NCI-H345 treated with DMSO at 0.1 percent for 48 hours (cell line): Measurements from ENCODE around the gene MRRF.
"Not testable (repeated sequence)": the region's sequence is repeated elsewhere in the genome, so short reads cannot be mapped to it uniquely, and the experiment has no call there.

ENCODE experiments used
- DNase-seq: peaks from one replicate; lab custom pipeline; 2025; ENCODE audit not compliant: unreplicated experiment; lab: John Stamatoyannopoulos, UW

MRRF gene

DNA sequence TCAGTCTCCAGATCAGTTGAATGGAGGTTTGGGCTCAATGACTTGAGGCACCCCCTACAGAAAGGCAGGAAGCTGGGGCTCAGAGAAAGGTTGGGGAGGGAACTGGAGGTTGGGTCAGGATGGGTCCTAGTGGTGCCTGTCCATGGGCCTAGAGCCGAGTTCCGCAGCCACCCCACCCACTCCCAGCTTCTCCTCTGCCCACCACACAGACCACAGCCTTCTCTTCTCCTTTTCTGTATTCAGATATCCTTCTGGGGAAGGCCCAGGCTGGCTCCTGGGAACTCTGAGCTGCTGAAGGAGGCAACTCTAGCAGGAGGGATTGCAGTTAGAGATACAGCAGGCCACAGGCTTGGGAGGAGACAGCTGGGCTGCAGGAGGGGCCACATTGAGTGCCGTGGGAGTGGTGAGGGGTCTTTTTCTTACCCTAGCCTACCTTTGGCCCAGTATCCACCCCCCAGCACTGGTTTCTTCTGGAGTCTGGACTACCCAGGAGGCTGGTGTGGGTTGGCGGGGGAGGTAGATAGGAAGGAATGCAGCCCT, 90.7 kb downstream of the MRRF start:
- DNase-seq: no peak

DNA sequence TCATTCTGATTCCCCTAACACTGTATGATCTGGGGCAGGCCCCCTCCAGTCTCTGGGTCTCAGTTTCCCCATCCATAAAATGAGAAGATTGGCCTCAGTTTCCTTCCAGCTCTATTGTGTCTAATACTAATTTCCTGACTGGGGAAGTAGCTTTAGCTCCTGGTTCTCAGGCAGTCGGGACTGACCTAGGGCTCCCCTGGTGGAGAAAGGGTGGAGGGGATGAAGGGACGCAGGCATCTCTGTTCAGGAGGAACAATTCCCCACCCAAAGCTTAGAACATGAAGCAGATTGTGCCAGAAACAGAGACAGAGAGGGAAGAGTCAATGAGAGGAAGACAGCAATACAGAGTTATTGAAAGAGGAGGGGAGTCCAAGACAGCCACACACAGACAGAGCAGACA, 91.9 kb downstream of the MRRF start:
- DNase-seq: no peak

DNA sequence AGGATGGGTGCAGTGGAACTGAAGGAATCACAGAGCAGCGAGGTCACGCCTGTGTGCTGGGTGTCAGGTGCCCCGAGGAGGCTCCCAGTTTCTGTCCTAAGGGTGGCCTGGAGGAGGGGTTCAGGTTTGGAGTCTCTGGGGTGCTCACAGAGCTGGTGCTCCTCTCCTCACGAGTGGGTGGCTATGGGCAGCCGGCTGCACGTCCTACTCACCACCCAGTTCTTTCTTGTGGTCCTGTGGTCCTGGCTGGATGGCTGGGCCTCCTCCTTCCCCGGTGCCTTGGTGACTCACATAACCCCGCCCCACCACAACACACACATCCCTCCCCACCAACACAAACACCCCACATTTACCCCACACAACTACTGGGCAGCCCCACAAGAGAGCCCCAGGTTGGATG, 96.2 kb downstream of the MRRF start:
- DNase-seq: no peak

DNA sequence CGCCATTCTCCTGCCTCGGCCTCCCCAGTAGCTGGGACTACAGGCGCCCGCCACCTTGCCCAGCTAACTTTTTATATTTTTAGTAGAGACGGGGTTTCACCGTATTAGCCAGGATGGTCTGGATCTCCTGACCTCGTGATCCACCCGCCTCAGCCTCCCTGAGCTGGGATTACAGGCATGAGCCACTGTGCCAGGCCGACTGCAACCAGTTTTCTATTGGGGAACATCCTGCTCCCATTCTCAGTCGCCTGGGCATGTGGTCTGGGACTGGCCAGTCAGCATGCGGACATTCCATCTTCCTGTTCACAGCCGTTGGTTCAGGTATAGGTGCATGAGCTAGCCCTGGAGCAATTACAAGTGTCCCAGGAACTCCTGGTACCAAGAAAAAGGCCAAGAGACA, 98.4 kb downstream of the MRRF start:
- DNase-seq: not testable (repeated sequence)

DNA sequence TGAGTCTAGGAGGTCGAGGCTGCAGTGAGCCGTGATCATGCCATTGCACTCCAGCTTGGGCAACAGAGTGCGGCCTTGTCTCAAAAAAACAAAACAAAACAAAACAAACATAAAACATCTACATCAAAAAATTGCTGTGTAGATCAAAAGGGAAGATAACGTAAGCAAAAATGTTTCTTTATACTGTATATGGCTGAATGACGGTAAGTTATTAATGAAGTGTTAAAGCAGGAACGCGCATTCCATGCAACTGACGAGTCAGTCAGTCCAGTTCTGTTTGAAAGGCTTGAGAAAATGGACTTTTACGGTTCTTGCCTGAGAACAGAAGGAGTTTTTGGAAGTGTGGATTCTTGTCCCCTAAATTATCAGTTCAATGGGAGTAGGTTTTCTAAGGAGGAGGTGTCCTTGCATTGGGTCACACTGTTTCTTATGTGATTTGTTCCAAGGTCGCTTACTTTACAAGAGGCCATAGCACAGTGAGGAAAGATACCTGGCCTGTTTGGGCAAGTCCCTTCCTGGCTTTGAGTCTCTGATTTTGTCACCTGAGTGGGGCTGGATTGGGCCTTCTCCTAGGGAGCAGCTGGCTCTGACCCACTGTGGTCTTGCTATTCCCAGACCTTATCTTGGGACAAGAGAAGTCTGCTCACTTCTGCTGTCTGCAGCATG, 99.6 kb downstream of the MRRF start:
- no peak for DNase-seq

DNA sequence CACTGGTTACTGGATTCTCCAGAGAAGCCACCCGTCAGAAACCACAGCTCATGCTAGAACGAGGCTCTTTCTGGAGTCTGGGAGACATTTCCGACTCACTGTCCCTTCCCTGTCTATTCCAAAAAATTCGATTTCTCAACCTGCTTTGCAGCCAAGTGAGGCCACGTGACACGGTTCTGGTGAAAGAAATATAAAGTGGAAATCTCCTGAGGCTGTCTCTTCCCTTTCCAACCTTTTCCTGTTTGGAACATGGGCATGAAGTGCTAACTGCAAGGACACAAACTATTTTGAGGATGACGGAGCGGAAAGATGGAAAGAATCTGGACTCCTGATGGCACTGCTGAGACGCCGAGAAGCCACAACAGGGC, 100.1 kb downstream of the MRRF start:
- DNase-seq: no peak

DNA sequence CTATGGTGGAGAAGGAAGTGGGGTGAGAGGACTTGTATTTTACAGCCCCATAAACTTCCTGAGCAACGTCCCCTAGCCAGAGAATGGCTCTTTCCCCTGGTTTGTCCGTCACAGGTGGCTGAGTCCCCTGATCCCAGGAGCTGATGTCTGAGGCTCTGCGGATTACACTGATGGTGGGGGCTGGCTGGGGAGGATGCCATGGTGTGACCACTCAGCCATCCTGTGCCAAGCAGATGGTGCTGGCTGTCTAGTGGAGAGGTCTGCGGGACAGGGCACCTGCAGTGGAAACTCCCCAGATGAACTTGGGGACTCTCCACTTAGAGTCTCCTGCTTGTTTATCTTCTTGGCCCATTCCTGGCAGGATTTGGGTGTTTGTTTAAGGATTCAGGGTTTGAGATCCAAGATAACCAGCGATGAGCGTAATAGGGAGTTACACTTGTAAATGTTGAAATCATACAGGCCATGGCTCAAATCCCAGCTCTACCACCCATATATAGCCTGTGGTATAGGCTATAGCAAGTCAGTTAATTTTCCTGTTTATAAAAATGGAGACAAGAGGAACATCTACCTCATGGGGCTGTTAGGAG, 101.5 kb downstream of the MRRF start:
- no peak for DNase-seq

DNA sequence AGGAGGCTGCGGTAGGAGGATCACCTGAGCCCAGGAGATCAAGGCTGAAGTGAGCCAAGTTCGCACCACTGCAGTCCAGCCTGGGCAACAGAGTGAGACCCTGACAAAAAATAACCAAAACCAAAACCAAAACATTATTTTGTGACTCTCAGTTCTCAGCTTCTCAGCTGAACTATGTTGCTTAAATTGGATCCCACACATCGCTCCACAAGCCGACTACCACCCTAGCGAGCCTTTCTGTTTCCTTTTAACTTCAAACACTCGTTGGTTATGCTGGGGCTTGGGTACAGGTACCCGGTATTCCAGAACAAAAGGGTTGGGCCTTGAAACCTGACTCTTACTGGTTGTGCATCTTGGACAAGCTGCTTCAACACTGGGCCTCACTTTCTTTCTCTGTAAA, 102.4 kb downstream of the MRRF start:
- no peak for DNase-seq

DNA sequence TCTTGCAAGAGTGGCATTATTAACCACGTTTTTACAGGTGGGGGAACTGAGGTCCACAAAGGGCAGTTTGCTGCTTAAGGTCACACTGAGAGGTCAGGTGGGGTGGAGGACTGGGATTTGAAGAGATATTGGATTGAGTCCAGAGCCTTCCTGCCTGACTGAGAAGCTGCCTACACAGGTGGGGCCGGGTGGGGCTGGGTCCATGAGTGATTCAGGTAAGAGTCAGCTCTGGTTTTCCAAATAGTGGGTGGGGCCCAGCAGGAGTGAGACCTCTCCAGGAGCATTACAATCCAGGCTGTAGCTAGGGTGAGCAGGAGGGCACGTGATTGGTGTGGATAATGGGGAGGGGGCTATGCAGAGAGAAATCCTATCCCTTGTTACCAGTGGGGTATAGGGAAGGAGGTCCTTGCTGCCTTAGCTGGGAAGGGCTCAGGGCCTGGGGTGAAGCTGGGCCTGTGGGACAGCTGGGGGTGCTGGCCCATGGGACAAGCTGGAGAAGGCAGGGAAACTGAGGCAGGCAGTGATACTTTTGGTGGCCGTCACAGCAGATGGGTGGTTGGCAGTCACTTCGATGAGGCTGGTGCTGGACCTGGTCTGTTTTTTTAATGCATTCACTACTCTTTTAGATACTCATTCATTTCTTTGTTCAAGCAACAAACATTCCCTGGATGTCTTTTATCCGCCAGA, 103.2 kb downstream of the MRRF start:
- no peak for DNase-seq

DNA sequence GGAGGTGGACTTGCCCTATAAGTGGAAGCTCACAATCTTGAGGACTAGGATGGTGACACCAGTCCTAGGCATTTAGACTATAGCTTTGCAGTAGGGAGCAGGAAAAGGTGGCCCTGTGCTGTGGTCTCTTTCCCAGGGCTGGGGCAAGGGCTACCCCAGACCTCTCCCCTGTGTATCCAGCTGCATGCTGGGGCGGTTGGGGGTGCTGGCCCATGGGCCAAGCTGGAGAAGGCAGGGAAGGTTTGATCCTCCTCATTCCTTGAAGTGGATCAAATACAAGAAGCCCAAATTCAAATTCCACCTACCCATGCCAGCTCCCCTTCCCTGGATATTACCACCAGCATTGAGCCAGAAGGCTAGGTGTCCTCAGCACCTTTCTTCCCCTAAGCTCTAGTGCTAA, 104.0 kb downstream of the MRRF start:
- DNase-seq: no peak

DNA sequence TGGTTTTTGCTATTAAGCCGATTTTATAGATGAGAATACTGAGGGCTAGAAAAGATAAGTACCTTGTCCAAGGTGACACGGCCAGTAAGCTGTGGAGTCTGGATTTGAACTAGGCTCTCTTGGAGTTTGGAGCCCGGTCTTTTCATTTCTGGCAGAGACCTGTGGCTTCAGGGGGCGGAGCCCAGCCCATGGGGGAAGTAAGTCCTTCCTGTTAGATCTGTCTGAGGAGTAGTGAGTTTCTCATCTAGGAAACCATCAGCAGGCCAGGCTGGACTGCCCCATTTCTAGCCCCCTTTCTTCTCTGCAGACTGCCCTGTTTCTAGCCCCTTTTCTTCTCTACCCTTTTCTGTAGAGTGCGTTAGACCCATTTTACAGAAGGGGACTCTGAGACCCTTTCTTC, 105.6 kb downstream of the MRRF start:
- DNase-seq: no peak

DNA sequence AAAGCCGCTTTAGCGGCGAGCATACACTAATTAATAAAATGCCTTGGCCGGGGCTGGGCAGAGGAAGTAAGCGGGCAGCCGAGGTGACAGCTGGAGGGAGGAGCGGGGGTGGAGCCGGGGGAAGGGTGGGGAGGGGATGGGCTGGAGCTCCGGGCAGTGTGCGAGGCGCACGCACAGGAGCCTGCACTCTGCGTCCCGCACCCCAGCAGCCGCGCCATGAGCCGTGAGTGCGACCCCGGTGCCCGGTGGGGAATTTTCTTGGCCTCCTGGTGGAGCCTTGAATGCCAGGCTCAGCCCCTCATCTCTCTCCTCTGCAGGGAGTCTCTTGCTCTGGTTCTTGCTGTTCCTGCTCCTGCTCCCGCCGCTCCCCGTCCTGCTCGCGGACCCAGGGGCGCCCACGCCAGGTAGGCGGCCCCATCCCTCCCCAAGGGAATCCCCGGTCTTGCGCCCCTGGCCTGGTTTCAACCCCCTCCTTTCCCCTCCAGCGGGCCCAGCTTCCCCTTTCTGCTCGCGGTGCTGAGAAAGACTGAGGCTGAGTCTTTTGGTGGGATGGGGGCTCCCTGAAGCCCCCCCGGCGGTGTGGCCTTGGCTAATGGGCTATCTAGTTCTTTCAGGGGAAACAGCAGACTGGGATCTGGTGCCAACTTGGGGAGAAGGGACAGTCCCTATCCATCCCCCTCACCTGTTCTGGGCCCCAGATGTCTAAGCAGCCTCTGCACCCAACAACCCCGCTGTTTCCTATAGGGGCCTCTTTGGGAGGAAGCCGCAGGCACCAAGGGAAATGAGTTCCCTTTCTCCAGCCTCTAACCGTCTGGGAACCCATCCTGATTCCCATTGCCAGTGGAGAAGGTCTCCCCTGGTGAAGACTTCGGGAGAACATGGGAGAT, 106.4 kb downstream of the MRRF start, which contains the start of gene PTGS1:
TSS of gene PTGS1 (plus strand) at position 156 of the 887 bp plus-strand sequence. CDS start at position 217, 61 bp downstream.
- no peak for DNase-seq

DNA sequence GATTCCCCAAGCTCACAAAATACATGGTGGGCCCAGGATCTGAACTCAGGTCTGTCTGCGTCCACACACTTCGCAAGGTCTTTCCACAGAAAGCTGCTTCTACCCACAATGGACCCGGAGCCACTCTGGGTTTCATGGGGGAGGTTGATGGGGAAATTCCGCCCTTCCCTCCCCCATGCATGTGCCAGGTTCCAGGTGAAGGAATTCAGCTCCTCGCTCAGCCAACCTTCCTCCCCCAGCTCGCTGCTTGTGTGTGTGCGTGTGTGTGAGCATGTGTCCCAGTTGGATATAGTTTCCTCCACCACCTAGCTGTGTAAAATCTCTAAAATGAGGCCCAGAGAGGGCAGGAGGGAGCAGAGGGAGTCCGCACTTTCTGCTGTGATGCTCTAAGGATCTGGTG, 107.2 kb downstream of the MRRF start:
- DNase-seq: no peak

DNA sequence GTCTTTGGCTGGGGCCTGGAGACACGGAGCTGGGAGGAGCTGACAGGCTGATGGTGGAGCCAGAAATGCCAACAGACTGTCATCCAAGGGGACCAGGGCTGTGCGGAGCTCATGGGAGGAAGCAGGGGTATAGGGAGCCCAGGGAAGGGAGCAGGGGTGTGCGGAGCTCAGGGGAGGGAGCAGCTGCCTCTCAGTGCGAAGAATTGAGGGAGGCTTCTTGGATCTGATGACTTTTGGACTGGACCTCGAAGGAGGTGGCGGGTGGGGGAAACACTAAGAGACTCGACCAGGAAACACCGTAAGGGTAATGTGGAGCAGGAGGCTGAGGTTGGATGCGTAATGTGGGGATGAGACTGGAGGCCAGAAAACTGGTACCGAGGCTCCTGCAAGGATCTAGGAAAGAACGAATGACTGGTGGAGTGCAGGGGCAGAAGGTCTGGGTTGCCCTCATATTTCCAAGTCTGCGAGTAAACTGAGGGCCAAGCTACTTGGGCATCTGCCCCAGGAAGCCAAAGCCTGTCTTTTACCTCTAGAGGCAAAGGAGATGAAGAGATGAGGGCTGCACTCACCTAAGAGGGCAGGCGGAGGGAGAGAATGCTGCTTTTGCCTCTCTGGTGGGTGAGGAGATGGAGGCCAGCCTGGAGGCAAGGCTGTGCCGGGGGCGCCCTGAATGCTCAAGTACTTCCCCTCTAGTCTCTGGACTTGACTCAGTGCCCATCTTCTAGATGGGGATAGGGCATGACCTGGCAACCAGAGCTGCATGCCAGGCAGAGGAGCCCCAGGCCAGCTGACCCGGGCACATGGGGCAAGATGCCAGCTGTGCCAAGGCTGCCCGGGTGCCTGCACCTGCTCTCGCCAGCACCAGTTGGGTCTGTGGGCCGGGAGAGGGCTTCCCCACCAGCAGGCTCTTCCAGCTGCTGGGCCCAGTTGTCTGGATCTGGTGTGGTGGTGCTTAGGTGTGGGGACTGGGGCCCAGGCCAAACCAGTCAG, 108.5 kb downstream of the MRRF start:
- no peak for DNase-seq

DNA sequence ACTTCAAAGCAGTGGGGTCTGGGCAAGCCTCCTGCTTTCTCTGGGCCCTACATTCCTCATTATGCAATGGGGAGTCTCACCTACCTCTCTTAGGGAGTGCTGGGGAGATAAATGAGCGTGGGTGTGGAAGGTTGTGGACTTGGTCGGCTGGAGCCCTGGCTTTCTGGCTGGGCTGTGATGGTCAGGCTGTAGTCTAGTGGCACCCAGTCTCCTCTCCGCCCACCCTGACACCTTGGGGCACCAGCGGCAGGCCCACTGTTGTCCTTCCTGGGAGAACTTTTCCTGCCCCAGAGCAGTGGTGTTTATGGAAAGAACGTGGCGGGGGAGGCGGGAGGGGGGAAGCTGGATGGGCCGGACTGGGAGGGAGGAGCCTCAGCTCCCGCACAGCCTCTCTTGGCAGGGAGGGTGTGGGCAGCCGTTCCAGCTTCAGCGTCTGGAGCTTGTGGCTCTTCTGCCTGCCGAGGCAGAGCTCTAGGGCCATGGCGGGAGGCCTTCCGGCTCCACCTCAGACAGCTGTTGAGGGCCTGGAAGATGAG, 110.3 kb downstream of the MRRF start:
- no peak for DNase-seq

DNA sequence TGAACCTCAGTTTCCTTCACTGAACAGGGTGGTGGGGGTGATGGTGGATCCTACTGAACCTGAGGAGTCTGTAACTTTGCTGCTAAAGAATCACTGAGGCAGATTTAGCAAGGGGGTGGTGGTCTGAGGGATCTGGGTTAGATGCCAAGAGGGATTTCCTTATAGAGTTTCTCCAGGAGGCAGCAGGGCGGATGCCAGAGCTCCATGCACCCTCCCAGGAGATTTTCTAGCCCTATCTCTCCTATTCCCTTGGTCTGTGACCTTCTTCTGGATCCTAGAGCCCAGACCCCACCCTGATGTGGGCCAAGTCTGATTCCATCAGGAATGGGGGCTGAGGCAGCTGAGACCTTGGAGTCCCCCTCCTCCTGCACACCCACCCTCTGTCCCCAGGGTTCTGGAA, 112.1 kb downstream of the MRRF start:
- no peak for DNase-seq

DNA sequence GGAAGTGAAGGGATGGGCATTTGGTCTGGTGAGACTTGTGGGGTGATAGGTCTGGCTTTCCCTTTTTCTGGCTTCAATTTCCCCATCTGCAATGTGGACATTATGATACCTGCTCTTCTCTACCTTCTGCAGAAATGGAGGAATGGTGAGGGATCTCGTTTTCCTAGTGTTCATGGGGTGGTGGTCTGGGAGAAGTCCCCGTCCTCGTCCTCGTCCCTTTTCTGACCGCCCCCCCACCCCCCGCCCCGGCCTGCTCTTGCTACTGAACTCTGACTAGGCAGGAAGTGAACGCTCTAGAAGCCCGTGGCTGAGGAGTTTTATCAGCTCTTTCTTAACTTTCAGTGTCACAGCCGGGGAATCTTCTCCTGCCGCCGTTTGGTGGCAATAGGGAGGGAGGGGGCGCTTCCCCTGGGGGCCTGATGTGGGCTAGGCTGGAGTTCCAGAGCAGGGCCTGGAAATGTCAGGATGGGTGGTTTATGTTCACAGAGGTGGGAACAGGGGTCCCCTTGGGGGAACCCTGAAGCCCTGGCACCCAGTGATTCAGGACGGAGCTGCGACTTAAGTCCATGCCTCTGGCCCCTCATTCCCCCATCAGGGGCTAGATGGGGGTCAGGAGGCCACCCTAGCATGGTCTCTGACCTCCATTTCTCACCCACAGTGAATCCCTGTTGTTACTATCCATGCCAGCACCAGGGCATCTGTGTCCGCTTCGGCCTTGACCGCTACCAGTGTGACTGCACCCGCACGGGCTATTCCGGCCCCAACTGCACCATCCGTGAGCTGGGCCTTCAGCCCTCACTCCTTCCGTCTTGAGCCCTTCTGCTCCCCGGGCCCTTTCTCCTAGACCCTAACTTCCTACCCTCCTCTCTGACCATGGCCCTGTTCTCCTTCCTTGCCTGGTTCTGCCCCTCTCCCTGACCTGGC, 112.8 kb downstream of the MRRF start:
- no peak for DNase-seq

DNA sequence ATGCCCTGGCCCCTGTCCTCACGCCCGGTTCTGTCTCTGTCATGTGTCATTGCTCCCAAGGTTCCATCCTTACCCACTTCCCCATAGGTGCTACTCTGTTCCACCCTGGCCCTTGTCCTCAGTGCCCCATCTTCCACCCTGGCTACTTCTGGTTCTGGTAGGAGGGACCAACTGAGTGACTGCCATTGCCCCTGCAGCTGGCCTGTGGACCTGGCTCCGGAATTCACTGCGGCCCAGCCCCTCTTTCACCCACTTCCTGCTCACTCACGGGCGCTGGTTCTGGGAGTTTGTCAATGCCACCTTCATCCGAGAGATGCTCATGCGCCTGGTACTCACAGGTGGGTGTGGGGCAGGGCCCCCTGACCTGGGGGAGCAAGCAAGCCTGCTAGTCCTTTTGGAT, 113.6 kb downstream of the MRRF start:
- DNase-seq: no peak

DNA sequence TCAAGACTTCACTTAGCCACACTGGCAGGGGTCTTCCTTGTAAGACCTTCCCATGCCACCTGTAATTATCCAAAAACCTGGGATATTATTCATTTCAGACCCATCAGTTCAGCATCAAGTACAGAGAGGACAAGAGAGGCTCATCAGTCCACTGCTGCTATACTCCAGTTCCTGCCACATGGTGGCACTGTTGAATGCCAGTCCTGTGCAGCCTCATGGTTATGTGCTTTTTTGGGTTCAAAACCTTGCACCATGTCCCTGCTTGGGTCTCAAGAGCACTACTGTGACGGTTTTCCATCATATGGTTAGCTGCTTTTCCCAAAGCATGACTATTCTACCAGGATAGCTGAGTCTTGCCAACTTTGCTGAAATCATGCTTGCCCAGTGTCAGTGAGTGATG, 114.7 kb downstream of the MRRF start:
- no peak for DNase-seq
